Retinal pigment epithelial cell (primary cell): ENCODE measurements around the gene ZDHHC19.

Experiments
- DNase-seq: peaks from one replicate; pipeline ENCODE4 v3.0.0-alpha.2; 2010; ENCODE audit warnings: low read depth
- H3K4me3 ChIP-seq: 2 replicates; pipeline ENCODE4 v1.5.1; 2011; ENCODE audit warnings: mild to moderate bottlenecking, low read length, control low read depth, moderate library complexity
- TF ChIP-seq, protein P1 (sequence below): conservative IDR thresholded peaks from 2 replicates; pipeline ENCODE4 v1.5.1; 2011; ENCODE audit warnings: low read depth, low read length, control low read depth, inconsistent platforms

Gene ZDHHC19

GRCh38 chr3:196241704-196242103 is 30.5 kb upstream of the ZDHHC19 start:
- no peak for DNase-seq
- H3K4me3 ChIP-seq: no peak overlapping the region
- TF ChIP-seq, protein P1, sequence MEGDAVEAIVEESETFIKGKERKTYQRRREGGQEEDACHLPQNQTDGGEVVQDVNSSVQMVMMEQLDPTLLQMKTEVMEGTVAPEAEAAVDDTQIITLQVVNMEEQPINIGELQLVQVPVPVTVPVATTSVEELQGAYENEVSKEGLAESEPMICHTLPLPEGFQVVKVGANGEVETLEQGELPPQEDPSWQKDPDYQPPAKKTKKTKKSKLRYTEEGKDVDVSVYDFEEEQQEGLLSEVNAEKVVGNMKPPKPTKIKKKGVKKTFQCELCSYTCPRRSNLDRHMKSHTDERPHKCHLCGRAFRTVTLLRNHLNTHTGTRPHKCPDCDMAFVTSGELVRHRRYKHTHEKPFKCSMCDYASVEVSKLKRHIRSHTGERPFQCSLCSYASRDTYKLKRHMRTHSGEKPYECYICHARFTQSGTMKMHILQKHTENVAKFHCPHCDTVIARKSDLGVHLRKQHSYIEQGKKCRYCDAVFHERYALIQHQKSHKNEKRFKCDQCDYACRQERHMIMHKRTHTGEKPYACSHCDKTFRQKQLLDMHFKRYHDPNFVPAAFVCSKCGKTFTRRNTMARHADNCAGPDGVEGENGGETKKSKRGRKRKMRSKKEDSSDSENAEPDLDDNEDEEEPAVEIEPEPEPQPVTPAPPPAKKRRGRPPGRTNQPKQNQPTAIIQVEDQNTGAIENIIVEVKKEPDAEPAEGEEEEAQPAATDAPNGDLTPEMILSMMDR: no peak

DNA sequence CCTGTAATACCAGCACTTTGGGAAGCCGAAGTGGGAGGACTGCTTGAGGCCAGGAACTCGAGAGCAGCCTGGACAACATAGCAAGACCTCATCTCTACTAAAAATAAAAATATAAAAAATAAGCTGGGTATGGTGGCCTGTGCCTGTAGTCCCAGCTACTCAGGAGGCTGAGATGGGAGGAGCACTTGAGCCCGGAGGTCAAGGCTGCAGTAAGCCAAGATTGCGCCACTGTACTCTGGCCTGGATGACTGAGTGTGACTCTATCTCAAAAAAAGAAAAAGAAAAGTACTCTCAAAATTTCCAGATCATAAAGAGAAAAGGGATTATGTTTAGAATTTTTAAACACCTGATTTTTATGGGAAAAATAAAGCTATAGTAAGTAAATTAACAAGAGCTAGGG is 29.2 kb upstream of the ZDHHC19 start:
- no peak for DNase-seq
- H3K4me3 ChIP-seq: no peak overlapping the region
- TF ChIP-seq, protein P1: no peak

DNA sequence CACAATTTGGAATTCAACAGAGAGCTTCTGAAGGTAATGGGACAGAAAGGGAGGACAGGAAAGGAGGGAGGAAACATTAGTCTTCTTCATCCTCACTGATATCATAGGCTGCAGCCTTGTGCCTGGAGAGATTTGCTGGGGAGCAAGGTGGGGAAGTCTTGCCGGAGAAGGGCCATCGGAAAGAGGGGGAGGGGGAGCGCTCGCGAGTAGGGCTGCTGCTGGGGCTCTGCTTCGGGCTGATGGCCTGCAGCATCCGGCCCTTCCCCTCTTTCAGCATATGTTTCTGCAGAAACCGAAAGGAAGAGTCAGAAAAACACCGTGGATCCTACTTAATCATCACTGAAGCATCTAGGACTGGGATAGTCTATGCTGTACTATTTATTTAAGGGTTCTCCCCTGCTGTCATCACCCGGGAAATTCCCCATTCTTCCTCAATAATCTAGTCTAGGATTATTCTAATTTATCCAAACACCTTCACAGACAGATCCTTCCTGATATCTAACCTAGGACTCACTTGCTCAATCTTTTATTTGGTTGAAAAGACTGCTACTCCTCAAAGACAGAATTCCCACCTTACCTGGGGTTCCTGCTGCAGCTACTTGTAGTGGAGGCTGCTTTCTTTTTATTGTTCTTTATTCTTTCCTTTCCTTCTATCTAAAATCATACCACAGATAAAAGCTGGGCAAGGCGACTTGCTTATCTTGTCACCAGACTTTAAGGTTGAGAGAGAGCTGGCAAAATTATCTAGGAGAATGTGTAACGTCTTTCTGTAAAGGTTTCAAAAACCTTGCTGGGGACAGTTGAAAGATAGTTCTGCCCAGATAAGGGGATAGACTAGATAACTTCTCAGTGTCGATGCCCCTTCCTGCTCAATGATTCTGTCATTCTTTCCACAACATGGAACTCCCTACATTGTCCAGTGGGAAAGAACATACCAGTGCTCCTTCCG is 27.7 kb upstream of the ZDHHC19 start:
- H3K4me3 ChIP-seq: no peak overlapping the region
- TF ChIP-seq, protein P1: no peak
- DNase-seq: no peak

- no peak for DNase-seq
- TF ChIP-seq, protein P1: no peak
- H3K4me3 ChIP-seq: no peak overlapping the region
These were observed 26.0 kb upstream of the ZDHHC19 start for GRCh38 chr3:196237203-196237602.

DNA sequence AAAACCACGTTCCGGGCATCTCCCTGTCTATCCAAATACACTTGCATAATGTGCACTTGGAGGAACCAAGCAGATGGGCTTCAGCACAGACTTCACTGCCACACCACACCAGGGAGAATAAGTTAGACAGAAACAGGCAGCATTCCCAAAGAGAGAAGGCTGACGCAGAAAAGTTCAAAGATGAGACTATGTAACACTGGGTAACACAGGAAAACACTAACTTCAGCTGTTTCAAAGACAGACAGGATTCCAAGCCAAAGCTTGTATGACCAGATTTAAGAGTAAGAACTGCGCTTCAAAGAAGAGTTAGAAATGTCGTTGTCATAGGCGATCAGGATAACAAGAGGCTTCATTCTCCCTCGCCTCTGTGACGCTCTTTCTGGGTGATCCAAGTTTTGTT is 25.0 kb upstream of the ZDHHC19 start:
- H3K4me3 ChIP-seq: no peak overlapping the region
- TF ChIP-seq, protein P1: no peak
- DNase-seq: no peak

GRCh38 chr3:196235452-196236122 is 24.4 kb upstream of the ZDHHC19 start:
- H3K4me3 ChIP-seq: no peak overlapping the region
- TF ChIP-seq, protein P1: no peak
- DNase-seq: no peak
